NCI-H1092 (cell line): ENCODE results near the gene RASAL2.
"Not testable (repeated sequence)": the region's sequence is repeated elsewhere in the genome, so short reads cannot be mapped to it uniquely, and the experiment has no call there.

Experiments used
- DNase-seq: peaks from one replicate; lab custom pipeline; 2025; lab: John Stamatoyannopoulos, UW

RASAL2 gene

DNA sequence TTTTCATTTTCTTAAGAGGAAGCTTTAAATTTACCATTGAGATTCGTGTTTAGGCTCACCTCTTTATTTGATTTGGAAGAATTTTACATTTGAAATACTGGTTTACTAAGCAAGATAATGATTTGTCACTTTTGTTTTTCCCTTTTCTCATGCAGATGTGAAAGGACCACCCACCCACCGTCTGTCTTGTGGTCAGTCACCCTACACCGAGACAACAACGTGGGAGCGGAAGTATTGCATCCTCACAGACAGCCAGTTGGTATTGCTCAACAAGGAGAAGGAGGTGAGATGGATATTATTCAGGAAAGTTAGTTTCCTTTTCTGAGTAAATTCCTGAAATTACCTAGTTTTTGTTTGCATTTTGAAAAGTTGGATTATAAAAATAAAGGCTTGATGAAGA lies 189.5 kb downstream of the RASAL2 start:
- DNase-seq, result no peak

DNA sequence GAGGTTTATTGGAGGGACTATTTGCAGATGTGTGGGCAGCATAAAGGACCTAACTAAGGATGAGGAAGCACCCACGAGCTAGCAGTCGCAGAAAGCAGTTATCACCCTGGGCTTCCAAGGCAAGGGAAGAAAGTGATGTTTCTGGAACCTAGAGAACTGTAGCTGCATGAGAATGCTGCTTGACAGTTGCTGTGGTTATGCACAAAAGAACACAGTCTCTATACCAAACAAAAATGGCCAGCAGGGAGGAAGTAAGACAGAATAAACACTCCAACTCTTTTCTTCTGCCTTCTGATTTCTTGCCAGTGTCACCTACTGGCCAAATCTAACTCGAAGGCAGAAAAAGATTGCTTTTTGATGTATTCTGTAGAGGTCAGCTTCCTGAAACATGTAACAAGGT lies 190.2 kb downstream of the RASAL2 start:
- no peak for DNase-seq

DNA sequence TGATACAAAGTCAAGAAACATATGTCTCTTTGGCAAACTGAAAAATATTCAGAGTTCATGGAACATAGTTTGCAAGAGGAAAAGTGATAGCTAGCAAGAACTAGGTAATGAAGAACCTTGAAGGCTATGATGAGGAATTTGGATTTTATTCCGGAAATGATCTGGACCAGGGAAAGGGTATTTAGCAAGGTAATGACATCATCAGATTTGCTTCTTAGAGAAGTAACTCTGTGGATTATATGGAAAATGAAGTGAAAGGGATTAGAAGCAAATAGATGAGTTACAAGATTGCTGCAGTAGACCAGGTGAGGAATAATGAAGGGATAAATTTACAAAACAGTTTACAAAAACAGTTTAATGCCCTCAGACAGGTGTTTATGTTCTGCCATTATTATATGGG lies 197.3 kb downstream of the RASAL2 start:
- no peak for DNase-seq

DNA sequence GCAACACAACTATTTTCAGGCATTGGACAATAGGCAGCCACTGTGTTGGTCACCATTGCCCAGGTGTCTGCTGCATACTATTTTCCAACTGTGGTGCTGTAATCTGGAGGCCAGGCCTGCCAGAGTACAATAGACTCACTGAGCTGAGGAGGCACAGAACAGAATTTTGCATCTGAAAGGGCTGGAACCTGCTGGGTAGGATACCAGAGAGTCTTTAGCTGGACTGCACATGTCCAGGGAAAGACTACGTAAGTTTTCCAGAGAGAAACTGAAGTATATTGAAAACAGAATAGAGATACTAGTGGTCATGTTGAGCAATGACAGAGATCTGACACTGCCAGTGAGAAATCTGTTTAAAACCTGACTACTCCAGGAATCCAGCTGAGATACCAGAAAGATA lies 200.8 kb downstream of the RASAL2 start:
- DNase-seq, result no peak

DNA sequence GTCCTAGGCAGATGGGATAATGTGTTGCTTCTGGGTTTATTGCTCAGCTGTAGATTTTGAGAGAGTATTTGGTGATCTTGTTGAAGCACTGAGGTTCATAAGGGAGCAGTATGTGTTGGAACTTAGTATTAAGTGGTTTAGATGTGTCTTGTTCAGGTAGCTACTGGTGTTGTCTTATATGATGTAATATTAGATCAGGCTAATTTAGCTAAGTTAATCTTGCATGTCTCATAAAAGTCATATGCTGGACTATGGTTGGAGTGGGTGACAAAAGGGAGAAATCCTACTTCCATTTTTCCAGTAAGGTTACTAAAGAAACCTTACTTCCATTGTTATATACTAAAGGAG lies 206.4 kb downstream of the RASAL2 start:
- DNase-seq, result no peak

DNA sequence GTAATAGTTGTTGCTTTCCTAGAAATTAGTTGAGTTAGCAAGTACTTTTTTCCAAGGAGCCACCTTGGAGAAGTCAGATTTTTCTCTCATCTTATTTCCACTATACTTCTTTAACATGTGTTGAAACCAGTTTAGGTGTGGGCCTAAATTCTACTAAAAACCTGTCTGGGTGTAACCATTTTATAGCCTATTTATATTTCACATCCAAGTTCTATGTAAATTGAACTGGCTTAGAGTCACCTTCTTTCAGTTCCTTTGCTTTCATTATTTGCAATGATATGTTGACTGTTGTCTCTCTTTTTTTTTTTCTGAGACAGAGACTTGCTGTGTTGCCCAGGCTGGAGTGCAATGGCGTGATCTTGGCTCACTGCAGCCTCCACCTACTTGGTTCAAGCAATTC lies 207.2 kb downstream of the RASAL2 start:
- no peak for DNase-seq

DNA sequence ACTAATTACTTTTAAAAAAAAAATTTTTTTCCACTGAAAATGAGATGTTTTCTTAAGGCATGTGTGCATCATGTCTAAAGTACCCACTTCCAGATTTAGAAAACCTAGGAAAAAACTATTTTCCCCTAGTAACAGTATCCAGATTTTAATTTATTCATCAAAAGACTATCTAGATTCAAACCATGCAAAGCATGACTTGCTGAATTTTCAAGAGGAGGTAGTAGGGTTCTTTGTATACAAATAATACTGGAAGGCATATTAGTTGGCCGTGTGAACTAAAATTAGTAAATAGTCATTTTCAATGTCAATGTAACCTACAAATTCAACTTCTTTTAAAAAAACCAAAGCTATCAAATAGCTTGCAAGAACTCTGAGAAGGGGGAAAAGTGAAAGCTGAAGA lies 213.4 kb downstream of the RASAL2 start:
- no peak for DNase-seq

DNA sequence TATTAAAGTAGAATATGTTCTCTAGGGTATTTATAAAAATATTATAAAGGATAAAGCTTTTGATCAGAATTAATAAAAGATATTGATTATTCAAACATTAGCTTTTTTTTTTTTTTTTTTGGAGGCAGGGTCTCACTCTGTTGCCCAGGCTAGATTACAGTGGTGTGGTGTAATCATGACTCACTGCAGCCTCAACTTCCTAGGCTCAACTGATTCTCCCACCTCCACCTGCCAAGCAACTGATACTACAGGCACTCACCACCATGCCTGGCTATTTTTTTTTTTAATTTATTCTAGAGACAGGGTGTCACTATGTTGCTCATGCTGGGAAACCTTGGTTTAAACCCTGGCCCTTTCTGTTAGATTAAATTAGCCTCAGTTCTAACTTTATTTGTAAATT lies 214.5 kb downstream of the RASAL2 start:
- DNase-seq, result no peak

DNA sequence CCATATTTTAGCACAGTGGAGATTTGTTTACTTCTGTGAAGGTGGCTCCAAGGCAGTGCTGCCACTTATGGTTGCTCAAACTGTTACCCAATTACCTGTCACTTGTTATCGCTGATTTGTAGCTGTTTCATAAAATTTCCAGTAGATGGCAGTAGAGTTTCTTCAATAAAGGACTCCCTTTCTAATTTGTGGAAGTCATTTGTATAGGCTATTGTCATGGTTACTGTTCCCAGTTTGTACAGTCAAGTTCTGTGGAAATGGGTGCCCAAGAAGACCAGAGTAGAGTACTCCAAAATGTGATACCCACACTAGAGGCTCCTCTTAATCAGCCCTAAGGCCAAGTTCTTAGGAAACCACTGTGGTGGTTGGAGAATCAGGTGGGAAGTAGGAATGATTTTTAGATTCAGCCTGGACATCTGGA lies 216.8 kb downstream of the RASAL2 start:
- peak; percentile 46 for DNase-seq

DNA sequence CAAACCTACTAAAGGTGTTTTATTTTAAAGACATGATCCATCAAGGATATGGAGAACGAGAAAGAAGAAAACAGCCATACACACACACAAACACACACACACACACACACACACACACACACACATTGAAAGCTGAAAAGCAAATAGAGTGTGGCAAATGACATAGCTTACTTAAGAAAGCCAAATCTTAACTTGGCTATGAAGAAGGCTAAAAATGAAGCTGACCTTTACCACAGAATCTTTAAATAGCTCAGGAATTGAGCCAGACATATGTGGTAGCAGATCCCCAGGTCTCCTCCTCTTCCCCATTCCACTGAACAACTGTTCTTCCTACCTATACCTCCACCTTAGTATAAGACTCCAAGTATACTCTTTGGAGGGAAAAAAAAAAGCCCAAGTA lies 217.3 kb downstream of the RASAL2 start:
- no peak for DNase-seq

DNA sequence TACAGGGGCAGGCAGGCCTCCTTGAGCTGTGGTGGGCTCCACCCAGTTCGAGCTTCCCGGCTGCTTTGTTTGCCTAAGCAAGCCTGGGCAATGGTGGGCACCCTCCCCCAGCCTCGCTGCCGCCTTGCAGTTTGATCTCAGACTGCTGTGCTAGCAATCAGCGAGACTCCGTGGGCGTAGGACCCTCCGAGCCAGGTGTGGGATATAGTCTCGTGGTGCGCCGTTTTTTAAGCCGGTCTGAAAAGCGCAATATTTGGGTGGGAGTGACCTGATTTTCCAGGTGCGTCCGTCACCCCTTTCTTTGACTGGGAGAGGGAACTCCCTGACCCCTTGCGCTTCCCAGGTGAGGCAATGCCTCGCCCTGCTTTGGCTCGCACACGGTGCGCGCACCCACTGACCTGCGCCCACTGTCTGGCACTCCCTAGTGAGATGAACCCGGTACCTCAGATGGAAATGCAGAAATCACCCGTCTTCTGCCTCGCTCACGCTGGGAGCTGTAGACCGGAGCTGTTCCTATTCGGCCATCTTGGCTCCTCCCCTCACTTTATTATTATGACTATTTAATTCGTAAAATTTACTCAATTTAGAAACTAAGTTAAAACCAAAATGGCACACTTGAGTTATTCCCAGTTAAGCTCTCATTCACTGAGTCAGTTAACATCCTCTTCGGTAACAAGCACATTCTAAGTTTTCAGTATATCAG lies 226.5 kb downstream of the RASAL2 start:
- not testable (repeated sequence) for DNase-seq

DNA sequence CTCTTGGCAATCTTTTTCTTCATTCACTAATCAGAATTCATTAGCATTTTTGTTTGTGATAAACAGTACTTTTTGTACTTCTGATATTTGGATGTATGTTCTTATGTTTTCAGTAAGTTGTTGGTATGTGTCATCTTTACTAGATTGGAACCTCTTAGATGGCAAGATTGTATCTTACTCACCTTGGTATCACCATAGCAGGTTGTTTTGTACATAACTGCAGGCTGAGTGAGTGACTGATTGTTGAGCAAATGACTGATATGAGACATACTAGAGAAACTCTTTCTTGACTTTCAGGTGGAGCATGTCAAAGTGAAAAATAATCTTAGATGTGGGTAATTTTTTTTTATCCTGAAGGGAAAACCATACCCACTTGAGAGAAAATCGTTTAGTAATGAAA lies 229.2 kb downstream of the RASAL2 start:
- no peak for DNase-seq

DNA sequence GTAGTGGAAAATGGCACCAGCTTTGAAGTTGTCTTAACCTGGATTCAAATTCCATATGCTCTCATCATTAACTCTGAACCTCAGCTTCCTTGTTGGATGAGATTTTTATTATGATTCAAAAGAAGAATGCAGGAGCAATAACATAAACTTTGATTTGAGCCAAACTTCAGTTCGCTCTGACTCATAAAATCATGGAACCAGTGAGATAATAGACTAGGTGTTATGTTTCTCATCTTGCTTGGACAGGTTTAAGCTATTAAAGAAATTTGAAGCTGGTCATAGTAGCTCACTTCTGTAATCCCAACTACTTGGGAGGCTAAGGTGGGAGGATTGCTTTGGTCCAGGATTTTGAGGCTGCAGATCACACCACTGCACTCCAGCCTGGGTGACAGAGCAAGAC lies 230.1 kb downstream of the RASAL2 start:
- DNase-seq, result no peak

DNA sequence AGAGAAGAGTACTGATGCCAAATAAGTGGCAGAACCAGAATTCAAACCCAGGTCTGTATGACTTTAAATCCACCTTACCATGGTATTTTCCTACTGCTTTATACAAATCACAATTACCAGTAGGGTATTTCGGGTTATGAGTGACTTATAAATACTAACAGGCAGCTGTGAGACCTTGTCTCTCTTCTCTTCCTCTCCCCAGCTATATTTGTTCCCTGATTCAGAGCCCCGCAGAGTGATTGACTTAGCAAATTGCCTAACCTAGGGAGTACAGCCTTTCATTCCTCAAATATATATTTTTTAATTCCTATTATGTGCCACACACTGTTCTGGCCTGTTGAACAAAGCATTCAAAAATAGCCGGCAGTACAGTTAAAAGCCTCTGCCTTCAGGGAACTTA lies 234.8 kb downstream of the RASAL2 start:
- DNase-seq, result no peak

DNA sequence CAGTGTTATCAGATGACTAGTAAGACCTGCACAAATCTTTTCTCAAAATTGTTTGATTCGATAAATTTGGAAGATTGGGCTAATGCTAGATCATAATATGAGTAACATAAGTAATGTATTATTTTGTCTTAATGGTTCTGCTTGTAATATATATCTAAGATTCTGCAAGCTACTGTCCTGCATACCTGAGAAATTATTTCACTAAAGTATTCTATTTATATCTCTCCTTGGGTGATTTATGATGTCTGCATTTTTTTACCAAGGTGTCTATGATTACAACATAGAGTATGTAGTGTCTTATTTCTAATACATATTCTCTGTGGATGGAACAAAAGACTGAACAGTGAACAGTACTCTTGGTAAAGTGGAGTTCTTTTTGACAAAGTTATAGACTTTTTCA lies 236.2 kb downstream of the RASAL2 start:
- DNase-seq, result no peak

DNA sequence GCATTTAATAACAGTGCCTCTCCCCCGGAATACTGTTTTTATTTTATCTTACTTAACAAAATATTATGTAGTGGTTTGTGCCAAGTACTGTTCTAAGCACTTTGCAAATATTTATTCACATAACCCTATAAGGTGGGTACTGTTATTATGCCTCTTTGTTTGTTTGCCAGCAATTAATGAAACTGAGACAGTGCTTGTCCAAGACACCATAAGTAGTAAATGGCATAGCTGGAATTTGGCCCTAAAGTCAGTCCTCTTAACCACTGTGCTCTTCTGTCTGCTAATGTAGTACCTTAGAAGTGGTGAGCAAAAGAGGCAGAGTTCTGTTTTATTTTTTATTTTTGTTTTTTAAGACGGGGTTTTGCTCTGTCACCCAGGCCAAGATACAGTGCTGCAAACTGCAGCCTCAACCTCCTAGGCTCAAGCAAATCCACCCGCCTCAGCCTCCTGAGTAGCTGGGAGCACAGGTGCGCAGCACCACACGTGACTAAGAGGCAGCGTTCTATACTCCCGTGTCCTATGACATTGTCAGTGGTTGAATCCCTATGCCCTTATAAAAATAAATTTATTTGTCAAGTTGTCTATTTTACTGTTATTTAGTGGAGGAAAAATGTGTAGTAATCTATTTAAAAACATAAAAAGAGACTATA lies 237.1 kb downstream of the RASAL2 start:
- DNase-seq, result peak; percentile 41

DNA sequence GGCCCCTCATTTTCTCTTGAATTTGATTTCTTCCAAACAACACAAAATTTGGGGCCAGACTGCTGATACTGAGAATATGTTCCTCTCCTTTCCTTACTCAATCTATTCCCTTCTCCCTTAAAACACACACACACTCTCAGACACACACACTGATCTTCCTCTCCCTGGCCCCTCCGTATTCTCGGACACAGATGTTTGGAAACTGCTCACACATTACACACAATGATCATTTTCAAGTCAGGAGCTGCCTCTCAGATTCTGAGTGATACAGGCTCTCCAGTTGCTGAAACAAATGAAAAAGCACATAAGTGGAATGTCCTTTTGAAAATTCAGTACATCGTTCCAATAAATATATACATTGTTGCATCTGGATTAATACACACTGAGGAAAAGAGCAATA lies 241.5 kb downstream of the RASAL2 start:
- DNase-seq, result no peak

DNA sequence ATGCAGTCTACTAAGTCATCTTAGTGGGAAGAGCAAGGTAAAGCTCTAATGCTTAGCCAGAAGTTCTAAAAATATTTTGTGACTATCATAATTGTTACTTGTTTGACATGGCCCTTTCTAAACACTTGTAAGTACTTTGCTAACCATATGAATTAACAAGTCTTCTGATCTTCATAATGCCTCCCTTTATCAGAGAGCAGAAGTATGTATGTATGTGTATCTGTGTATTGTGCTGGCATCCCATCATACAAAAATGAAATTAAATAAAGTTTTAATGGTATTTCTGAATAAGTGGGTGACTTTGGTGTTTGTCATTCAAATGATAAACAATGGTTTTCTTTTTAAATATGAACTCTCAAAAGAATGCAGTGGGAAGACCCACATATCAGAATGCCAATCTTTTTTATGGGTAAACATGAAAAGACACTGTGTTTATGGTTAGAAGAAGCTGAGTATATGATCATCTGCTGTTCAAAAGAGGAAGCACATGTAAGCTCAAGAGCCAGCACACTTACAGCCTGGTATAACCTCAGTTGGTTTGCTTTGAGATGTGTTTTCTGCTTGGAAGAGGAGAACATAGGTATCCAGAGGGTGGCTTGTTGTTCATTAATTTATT lies 243.3 kb downstream of the RASAL2 start:
- DNase-seq, result no peak

DNA sequence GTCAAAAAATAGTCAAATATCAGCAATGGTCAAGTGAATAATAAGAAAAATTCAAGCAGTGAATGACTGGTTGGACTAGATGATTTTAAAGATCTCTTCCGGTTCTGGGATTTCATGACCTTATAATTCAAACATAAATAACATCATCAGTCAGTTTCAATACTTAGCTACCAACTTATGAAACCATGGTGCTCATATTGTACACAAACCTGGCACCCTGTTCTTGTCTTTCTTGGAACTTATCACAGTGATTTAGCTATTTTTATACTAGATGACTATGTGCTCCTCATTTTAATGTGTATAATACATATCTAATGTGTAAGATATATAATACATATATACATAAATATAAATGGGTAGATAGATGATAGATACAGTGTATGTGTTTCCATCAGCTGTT lies 245.9 kb downstream of the RASAL2 start:
- no peak for DNase-seq

DNA sequence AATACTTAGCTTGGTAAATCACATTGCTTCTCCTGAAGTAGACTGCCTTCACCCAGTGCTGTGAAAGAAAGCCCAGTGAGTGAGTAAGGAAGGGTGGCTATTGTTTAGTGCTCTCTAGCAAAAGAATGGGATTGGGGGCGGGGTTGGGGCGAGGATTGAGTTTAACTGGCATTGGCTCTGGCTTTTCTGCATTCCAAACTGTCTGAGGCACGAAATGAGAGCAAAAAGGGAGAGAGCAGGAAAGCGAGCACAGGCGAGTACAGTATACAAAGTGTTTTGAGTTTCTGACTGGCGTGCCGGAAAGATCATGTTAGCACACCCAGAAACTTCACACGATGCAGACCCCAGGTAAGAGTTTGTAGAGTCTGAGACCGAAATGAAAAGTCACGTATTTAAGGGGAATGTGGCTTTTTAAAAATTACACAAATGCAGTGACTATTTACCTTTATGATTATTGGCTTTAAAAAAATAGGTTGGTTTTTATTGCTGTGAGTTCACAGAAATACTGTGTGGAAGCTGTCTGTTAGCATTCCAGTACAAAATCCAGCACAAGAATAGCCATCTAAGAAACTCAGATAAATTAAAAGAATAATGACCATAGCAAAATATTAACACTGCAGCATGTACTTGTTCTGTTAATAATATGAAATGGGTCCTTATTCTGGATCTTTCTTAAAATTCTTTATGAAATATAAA lies 247.5 kb downstream of the RASAL2 start:
- DNase-seq, result no peak

DNA sequence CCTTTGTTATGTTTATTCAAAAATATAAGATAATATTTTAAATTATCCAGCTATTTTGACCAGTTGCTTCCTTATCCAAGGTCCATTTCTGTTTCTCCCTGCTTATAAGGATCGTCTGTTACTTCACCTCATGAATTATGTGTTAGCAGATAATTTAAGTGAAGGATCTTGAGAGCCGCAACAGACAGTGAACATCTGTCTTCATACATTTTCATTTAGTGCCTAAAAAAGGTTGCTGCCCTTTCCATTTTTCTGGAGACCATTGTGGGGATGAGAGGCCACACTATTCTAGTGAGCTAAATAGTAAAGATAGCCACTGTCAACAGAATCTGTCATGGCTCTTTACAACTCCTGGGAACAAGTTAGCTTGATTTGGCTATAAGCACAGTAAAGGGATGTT lies 248.8 kb downstream of the RASAL2 start:
- DNase-seq, result no peak

DNA sequence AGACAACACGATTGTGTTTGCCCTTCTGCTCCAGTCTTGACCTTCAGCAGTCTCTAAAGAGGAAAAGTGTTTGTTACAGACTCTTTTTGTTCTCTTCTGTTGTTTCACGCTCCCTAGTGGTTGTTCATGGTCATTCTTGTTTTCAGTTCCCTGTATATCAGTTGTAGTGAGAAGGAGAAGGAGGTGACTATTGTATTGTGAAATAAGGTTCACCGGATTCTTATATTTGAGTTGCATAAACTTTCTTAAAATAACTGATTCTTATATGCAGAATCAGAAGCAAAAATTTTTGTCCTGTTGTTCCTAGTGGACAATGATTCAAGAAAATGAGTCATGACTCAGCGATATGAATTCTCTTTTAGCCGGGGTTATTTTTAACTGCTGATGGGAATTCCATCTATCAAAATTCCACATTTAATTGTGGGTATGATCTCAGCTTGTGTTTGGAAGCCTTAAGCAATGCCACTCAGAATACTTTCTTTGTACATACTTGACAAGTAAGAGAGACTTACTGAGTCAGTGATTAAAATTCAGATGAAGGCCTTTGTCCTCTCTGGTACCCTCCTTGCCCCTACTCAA lies 250.7 kb downstream of the RASAL2 start:
- no peak for DNase-seq

DNA sequence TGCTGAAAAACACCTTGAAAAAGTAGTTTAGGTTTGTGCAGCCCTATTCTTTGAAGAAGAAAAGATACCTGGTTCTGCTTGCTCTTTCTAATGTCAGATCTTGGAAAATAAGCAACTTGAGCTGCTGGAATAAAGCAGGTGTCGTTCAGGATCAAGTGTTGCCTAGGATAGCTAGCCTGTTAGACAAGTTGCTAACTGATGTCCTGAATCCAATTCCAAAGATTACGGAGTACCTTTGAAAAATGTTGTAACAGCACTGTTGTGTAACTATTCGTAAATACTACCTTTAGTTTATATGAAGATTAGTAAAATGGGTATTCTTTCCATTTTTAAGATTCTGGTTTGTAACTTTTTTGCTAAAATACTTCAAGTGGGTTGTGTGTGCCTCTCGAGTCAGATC lies 251.3 kb downstream of the RASAL2 start:
- DNase-seq, result no peak
